SK-N-SH (cell line): ENCODE measurements around the gene ASAP3. TPM values are rescaled to one million over a fixed set of nuclear protein-coding genes. Genes with fewer than 3 reads are reported as not detected.

ENCODE experiments used
- CTCF ChIA-PET: fragments of 300-600, 350-600 bp; formaldehyde crosslinking; extraction: SDS; loops from one replicate; lab custom pipeline; 2021; lab: Yijun Ruan, JAX
- POLR2A ChIA-PET: fragments of 350-600 bp; sonication (Branson Sonifier 250); formaldehyde crosslinking; extraction: SDS; loops from one replicate; lab custom pipeline; 2020; ENCODE audit warnings: antibody characterized with exemption, inconsistent platforms; lab: Yijun Ruan, JAX
- DNase-seq: peaks from one replicate; pipeline ENCODE4 v3.0.0; 2012
- H2AFZ ChIP-seq: fragments of 200-600 bp; sonication (generic); 2 replicates; pipeline ENCODE4 v1.8.1; 2016; ENCODE audit warnings: antibody characterized with exemption, mild to moderate bottlenecking, low read depth
- H3F3A ChIP-seq: fragments of 200-600 bp; sonication (generic); replicated peaks from 2 replicates; pipeline ENCODE3; 2016; ENCODE audit warnings: antibody characterized with exemption, mild to moderate bottlenecking; ENCODE audit not compliant: insufficient read depth
- H3K27ac ChIP-seq, 2 experiments: fragments of 200-500 bp in 1 of 2; fragments of 200-600 bp in 1 of 2; sonication (Bioruptor generic) in 1 of 2; sonication (generic), shearing (Covaris generic) in 1 of 2; 2 replicates each; pipeline versions ENCODE4 v1.5.1 to v1.6.1; 2014 to 2016; ENCODE audit warnings: low read depth in 2 of 2, inconsistent platforms in 1 of 2, low read length in 1 of 2, mild to moderate bottlenecking in 1 of 2, mixed read lengths in 1 of 2
- H3K27me3 ChIP-seq: fragments of 200-600 bp; sonication (generic), shearing (Covaris generic); 2 replicates; pipeline ENCODE4 v1.6.1; 2016; ENCODE audit warnings: mixed run types; ENCODE audit not compliant: insufficient read depth
- H3K36me3 ChIP-seq, 2 experiments: fragments of 200-500 bp in 1 of 2; fragments of 200-600 bp in 1 of 2; sonication (Bioruptor generic) in 1 of 2; sonication (generic) in 1 of 2; replicated peaks in 1 of 2; 2 replicates each; pipeline versions ENCODE3 to v1.5.1; 2014 to 2016; ENCODE audit warnings: low read length in 1 of 2, mild to moderate bottlenecking in 1 of 2; ENCODE audit not compliant: insufficient read depth in 2 of 2, control insufficient read depth in 1 of 2
- H3K4me1 ChIP-seq, 2 experiments: fragments of 200-500 bp in 1 of 2; fragments of 200-600 bp in 1 of 2; sonication (Bioruptor generic) in 1 of 2; sonication (generic), shearing (Covaris generic) in 1 of 2; 2 replicates each; pipeline versions ENCODE4 v1.5.1 to v1.6.1; 2014 to 2016; ENCODE audit warnings: low read depth in 1 of 2, low read length in 1 of 2, mixed run types in 1 of 2; ENCODE audit not compliant: insufficient read depth in 2 of 2, control insufficient read depth in 1 of 2
- H3K4me2 ChIP-seq: fragments of 200-600 bp; sonication (generic), shearing (Covaris generic); 2 replicates; pipeline ENCODE4 v1.6.1; 2017; ENCODE audit warnings: mixed run types
- H3K4me3 ChIP-seq, 2 experiments: fragments of 200-500 bp in 1 of 2; fragments of 200-600 bp in 1 of 2; sonication (Bioruptor generic) in 1 of 2; sonication (generic), shearing (Covaris generic) in 1 of 2; 2 replicates each; pipeline versions ENCODE4 v1.5.1 to v1.8.1; 2014 to 2016; ENCODE audit warnings: low read depth in 2 of 2, inconsistent platforms in 1 of 2, low read length in 1 of 2, mild to moderate bottlenecking in 1 of 2, mixed read lengths in 1 of 2, moderate library complexity in 1 of 2
- H3K79me2 ChIP-seq: fragments of 200-600 bp; sonication (generic); 2 replicates; pipeline ENCODE4 v1.8.1; 2017; ENCODE audit warnings: mild to moderate bottlenecking; ENCODE audit not compliant: insufficient read depth
- H3K9ac ChIP-seq: fragments of 200-600 bp; sonication (generic); 2 replicates; pipeline ENCODE4 v1.6.1; 2017; ENCODE audit warnings: mixed run types
- H3K9me2 ChIP-seq: fragments of 200-600 bp; sonication (generic); 2 replicates; pipeline ENCODE4 v1.6.1; 2017; ENCODE audit warnings: mixed run types
- H3K9me3 ChIP-seq: fragments of 200-600 bp; sonication (generic); 2 replicates; pipeline ENCODE4 v1.6.1; 2017; ENCODE audit warnings: mixed run types, mild to moderate bottlenecking, moderate library complexity
- H4K20me1 ChIP-seq: fragments of 200-600 bp; sonication (generic); 2 replicates; pipeline ENCODE4 v1.6.1; 2017; ENCODE audit warnings: mild to moderate bottlenecking, mixed run types; ENCODE audit not compliant: insufficient read depth
- CTCF ChIP-seq: fragments of 200-600 bp; sonication (generic); IDR thresholded peaks from 2 replicates; pipeline ENCODE4 v1.6.1; 2017; ENCODE audit warnings: antibody characterized with exemption, mild to moderate bottlenecking, moderate library complexity
- EZH2phosphoT487 ChIP-seq: fragments of 200-600 bp; sonication (generic); IDR thresholded peaks from 2 replicates; pipeline ENCODE4 v1.6.1; 2017; ENCODE audit warnings: low read depth, mixed run types, mild to moderate bottlenecking, antibody characterized with exemption, moderate library complexity, borderline replicate concordance
- FOXM1 ChIP-seq: IDR thresholded peaks from 2 replicates; pipeline ENCODE4 v1.4.0; 2012; ENCODE audit warnings: low read depth, mild to moderate bottlenecking
- JUND ChIP-seq: IDR thresholded peaks from 2 replicates; pipeline ENCODE4 v1.4.0; 2012
- MXI1 ChIP-seq: IDR thresholded peaks from 2 replicates; pipeline ENCODE4 v1.6.1; 2012; ENCODE audit warnings: mild to moderate bottlenecking, low read depth, low read length, improper control_type of control experiment
- NFIC ChIP-seq: IDR thresholded peaks from 2 replicates; pipeline ENCODE4 v1.4.0; 2012; ENCODE audit warnings: borderline replicate concordance
- RFX5 ChIP-seq: IDR thresholded peaks from 2 replicates; pipeline ENCODE4 v1.6.1; 2012; ENCODE audit warnings: mild to moderate bottlenecking, improper control_type of control experiment, low read length
- SIN3A ChIP-seq: IDR thresholded peaks from 2 replicates; pipeline ENCODE4 v1.6.1; 2012; ENCODE audit warnings: low read depth, mild to moderate bottlenecking, low read length, moderate library complexity, borderline replicate concordance
- SMC3 ChIP-seq: IDR thresholded peaks from 2 replicates; pipeline ENCODE4 v1.6.1; 2012; ENCODE audit warnings: low read depth, low read length, improper control_type of control experiment
- TEAD4 ChIP-seq: IDR thresholded peaks from 2 replicates; pipeline ENCODE4 v1.4.0; 2012; ENCODE audit warnings: mild to moderate bottlenecking, borderline replicate concordance; ENCODE audit not compliant: insufficient read depth
- USF1 ChIP-seq: IDR thresholded peaks from 2 replicates; pipeline ENCODE4 v1.4.0; 2012; ENCODE audit warnings: low read depth, borderline replicate concordance
- WGBS: methylation state at CpG from one replicate; pipeline ENCODE4 v1.1.6; 2017; ENCODE audit warnings: low lambda C conversion rate; 5-methylcytosine and 5-hydroxymethylcytosine counted together
- polyA plus RNA-seq, 3 experiments: library from polyadenylated mRNA; depleted of rRNA; stranded (reverse); fragments of >200 nt; gene quantifications; 2 replicates each; pipeline ENCODE4 v1.2.3, GENCODE V29; 2012
- TF ChIP-seq, protein P1 (sequence below): IDR thresholded peaks from 2 replicates; pipeline ENCODE4 v1.6.1; 2012; ENCODE audit warnings: mild to moderate bottlenecking, low read depth, low read length, moderate library complexity

Gene ASAP3
- polyA plus RNA-seq, 1 of the 3 experiments (the other 2 are of a cell fraction): 19.6 TPM

DNA sequence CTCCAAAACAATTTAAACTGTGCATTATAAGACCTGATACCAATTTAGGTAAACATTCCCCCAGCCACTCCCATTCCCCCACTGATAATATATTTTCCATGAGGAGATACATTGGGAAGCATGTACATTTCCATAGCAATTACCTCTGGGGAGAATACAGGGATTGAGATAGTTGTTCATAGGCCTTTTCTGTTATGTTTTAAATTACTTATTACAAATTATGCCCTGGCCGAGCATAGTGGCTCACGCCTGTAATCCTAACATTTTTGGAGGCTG is 4.4 kb downstream of the ASAP3 start:
- Histone ChIP-seq H3F3A (peaks cover 21% of the 10 kb centered on the region), H3K27ac (no peak overlapping the region), H3K9ac (no peak overlapping the region), H3K4me3 (no peak overlapping the region), H3K9me2 (no peaks in the 10 kb centered on the region), H3K9me3 (no peaks in the 10 kb centered on the region), H2AFZ (no peak overlapping the region), H3K4me2 (no peak overlapping the region; the same call in 1 of the 2 replicates), H3K27me3 (no peaks in the 10 kb centered on the region), H3K79me2 (peaks cover 52% of the 10 kb centered on the region; the same call in 1 of the 2 replicates), H4K20me1 (peaks cover 18% of the 10 kb centered on the region), H3K4me1 (peaks cover 6 to 12% of the 10 kb centered on the region in 2 experiments; a peak in 1 of 4 replicates), H3K36me3 (no peaks in the 10 kb centered on the region)
- ChIA-PET CTCF (no interaction called here), POLR2A (no interaction called here)
- 97% methylated on average over 2 of the region's 2 CpGs for WGBS
- TF ChIP-seq NFIC (no peak), RFX5 (no peak), EZH2phosphoT487 (no peak), USF1 (no peak)
- DNase-seq: no peak

DNA sequence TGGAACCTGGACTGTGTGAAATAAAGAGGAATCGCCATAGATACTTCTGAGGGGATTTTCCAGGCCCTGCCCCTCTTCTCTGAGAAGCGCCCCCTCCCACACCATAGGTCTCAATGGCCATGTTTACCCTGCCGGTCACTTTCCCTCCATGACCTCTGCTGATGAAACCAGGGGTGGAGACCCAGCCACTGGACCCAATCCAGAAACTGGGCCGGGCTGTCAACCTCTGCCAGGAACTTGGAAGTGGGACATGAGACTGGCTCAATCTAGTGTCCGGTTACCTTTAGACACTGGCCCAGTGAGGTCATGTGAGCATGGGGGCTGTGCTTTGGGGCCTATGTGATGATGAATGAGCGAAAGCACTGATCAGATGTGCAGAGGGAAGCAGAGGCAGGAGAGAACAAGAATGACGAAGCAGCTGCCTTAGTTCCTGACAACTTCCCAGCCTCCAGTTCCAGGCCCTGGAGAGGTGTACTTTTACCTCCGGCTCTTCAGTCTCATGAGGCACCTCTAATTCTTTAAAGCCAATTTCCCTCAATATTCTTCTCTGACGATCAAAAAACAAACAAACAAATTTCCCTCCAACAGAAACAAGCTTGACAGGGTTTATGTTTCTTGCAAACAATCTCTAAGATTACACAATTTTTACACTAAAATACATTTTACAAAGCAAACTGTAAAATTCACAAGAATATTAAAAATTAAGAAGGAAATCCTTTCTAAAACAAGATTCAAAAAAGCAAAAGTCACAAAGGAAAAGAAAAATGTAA is 4.9 kb downstream of the ASAP3 start:
- Histone ChIP-seq H3K4me2 (no peak overlapping the region; the same call in 1 of the 2 replicates), H4K20me1 (peaks cover 23% of the 10 kb centered on the region), H3K9ac (no peak overlapping the region), H2AFZ (no peak overlapping the region), H3K9me3 (no peaks in the 10 kb centered on the region), H3K79me2 (peaks cover 57% of the 10 kb centered on the region), H3K36me3 (no peaks in the 10 kb centered on the region), H3K27ac (no peak overlapping the region), H3K9me2 (no peaks in the 10 kb centered on the region), H3F3A (peaks cover 21% of the 10 kb centered on the region), H3K27me3 (no peaks in the 10 kb centered on the region), H3K4me1 (peaks cover 6 to 12% of the 10 kb centered on the region in 2 experiments; a peak in 1 of 4 replicates), H3K4me3 (no peak overlapping the region)
- no peak for DNase-seq
- 74% methylated on average over 9 of the region's 9 CpGs for WGBS
- ChIA-PET POLR2A (no interaction called here), CTCF (no interaction called here)
- TF ChIP-seq RFX5: no peak
- no peak for TF ChIP-seq MXI1
- TF ChIP-seq SIN3A: no peak
- TF ChIP-seq, protein P1, sequence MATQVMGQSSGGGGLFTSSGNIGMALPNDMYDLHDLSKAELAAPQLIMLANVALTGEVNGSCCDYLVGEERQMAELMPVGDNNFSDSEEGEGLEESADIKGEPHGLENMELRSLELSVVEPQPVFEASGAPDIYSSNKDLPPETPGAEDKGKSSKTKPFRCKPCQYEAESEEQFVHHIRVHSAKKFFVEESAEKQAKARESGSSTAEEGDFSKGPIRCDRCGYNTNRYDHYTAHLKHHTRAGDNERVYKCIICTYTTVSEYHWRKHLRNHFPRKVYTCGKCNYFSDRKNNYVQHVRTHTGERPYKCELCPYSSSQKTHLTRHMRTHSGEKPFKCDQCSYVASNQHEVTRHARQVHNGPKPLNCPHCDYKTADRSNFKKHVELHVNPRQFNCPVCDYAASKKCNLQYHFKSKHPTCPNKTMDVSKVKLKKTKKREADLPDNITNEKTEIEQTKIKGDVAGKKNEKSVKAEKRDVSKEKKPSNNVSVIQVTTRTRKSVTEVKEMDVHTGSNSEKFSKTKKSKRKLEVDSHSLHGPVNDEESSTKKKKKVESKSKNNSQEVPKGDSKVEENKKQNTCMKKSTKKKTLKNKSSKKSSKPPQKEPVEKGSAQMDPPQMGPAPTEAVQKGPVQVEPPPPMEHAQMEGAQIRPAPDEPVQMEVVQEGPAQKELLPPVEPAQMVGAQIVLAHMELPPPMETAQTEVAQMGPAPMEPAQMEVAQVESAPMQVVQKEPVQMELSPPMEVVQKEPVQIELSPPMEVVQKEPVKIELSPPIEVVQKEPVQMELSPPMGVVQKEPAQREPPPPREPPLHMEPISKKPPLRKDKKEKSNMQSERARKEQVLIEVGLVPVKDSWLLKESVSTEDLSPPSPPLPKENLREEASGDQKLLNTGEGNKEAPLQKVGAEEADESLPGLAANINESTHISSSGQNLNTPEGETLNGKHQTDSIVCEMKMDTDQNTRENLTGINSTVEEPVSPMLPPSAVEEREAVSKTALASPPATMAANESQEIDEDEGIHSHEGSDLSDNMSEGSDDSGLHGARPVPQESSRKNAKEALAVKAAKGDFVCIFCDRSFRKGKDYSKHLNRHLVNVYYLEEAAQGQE: no peak
- no peak for TF ChIP-seq CTCF
- no peak for TF ChIP-seq TEAD4
- TF ChIP-seq NFIC: 0 out of 2 replicates have a peak, but pooled peaks have one; percentile 23
- TF ChIP-seq FOXM1: no peak
- peak; percentile 75; the same call in 1 of the 2 replicates for TF ChIP-seq USF1
- TF ChIP-seq EZH2phosphoT487: no peak
- TF ChIP-seq SMC3: no peak
- no peak for TF ChIP-seq JUND
